ENCODE results near the gene CYP2B6. TPM values are rescaled to one million over a fixed set of nuclear protein-coding genes. Genes with fewer than 3 reads are reported as not detected.
A peak's percentile ranks its signal among the peaks of the same experiment; 100 is the strongest.
"Not testable (repeated sequence)": the region's sequence is repeated elsewhere in the genome, so short reads cannot be mapped to it uniquely, and the experiment has no call there.

The CYP2B6 gene
- total and polyA plus RNA-seq, 8 donors, result 0.08 to 1.1 (median 0.30) TPM; not detected in 1

GRCh38 chr19:40976134-40976533 lies 14.9 kb upstream of the CYP2B6 start:
- DNase-seq (no peak), ATAC-seq (no peak)
- Histone ChIP-seq H3K4me3 (no peak overlapping the region), H3K4me1 (no peaks in the 10 kb centered on the region), H3K27me3 (peaks cover 0 to 17% of the 10 kb centered on the region in 2 donors), H3K27ac (no peak overlapping the region), H3K9me3 (no peaks in the 10 kb centered on the region), H3K36me3 (no peaks in the 10 kb centered on the region)
- intact Hi-C loops (cut with DNase I), result loop anchor here in 1 of 2 donors (10.0 kb wide), 1 partner anchor 169 kb away; no protein-coding TSS in a partner anchor
- TF ChIP-seq CTCF (IDR thresholded peaks at IDR 0.05), result no peak

GRCh38 chr19:40976724-40977123 lies 14.4 kb upstream of the CYP2B6 start:
- Histone ChIP-seq H3K36me3 (no peaks in the 10 kb centered on the region), H3K4me3 (no peak overlapping the region), H3K9me3 (no peaks in the 10 kb centered on the region), H3K27me3 (peaks cover 0 to 17% of the 10 kb centered on the region in 2 donors), H3K27ac (no peak overlapping the region), H3K4me1 (no peaks in the 10 kb centered on the region)
- intact Hi-C loops (cut with DNase I), result loop anchor here in 1 of 2 donors (10.0 kb wide), 1 partner anchor 168 kb away; no protein-coding TSS in a partner anchor
- ATAC-seq (no peak), DNase-seq (no peak)
- TF ChIP-seq CTCF (IDR thresholded peaks at IDR 0.05), result no peak

- not testable (repeated sequence) for H3K27ac ChIP-seq, DNase-seq, H3K9me3 ChIP-seq, H3K4me3 ChIP-seq, ATAC-seq, H3K36me3 ChIP-seq, H3K4me1 ChIP-seq
- intact Hi-C loops (cut with DNase I), result loop anchor here in 1 of 2 donors (10.0 kb wide), 1 partner anchor 165 kb away; no protein-coding TSS in a partner anchor
- peaks cover 0 to 21% of the 10 kb centered on the region in 2 donors for H3K27me3 ChIP-seq
These were observed 11.3 kb upstream of the CYP2B6 start for GRCh38 chr19:40979759-40980158.

- H3K27ac ChIP-seq; intact Hi-C loops (cut with DNase I); H3K36me3 ChIP-seq; H3K4me3 ChIP-seq; H3K9me3 ChIP-seq; H3K4me1 ChIP-seq; ATAC-seq; DNase-seq: not testable (repeated sequence)
- H3K27me3 ChIP-seq, result peaks cover 0 to 21% of the 10 kb centered on the region in 2 donors
These were observed 10.2 kb upstream of the CYP2B6 start for GRCh38 chr19:40980743-40981442.

GRCh38 chr19:40981591-40981990 lies 9.5 kb upstream of the CYP2B6 start:
- TF ChIP-seq CTCF (IDR thresholded peaks at IDR 0.05), result no peak
- Histone ChIP-seq H3K4me1 (no peaks in the 10 kb centered on the region), H3K27me3 (peaks cover 0 to 21% of the 10 kb centered on the region in 2 donors), H3K4me3 (no peak overlapping the region), H3K36me3 (no peaks in the 10 kb centered on the region), H3K27ac (no peak overlapping the region), H3K9me3 (no peaks in the 10 kb centered on the region)
- intact Hi-C loops (cut with DNase I), result no loop called here
- no peak for ATAC-seq
- DNase-seq, result no peak

- Histone ChIP-seq H3K4me3 (no peak overlapping the region), H3K27ac (no peak overlapping the region), H3K36me3 (no peaks in the 10 kb centered on the region), H3K4me1 (no peaks in the 10 kb centered on the region), H3K9me3 (no peaks in the 10 kb centered on the region), H3K27me3 (peaks cover 0 to 21% of the 10 kb centered on the region in 2 donors)
- intact Hi-C loops (cut with DNase I), result no loop called here
- ATAC-seq (peak; percentile 78), DNase-seq (no peak)
- no peak for TF ChIP-seq CTCF (IDR thresholded peaks at IDR 0.05)
These were observed 8.4 kb upstream of the CYP2B6 start for GRCh38 chr19:40982594-40983101.
